CD4-positive, alpha-beta T cell treated with Interleukin-15 for 1 hour (primary cell): Measurements from ENCODE around the gene ADPRHL1.
"Not testable (repeated sequence)": the region's sequence is repeated elsewhere in the genome, so short reads cannot be mapped to it uniquely, and the experiment has no call there.

ENCODE experiments used
- DNase-seq: peaks from one replicate; pipeline ENCODE4 v3.0.0-alpha.2; 2020

The ADPRHL1 gene

GRCh38 chr13:113400621-113401451 lies 52.5 kb downstream of the ADPRHL1 start:
- no peak for DNase-seq

- DNase-seq = no peak
These were observed 53.5 kb downstream of the ADPRHL1 start for GRCh38 chr13:113399755-113400149.

- no peak for DNase-seq
These were observed 54.1 kb downstream of the ADPRHL1 start for GRCh38 chr13:113398963-113399754.

GRCh38 chr13:113397608-113398425 lies 55.5 kb downstream of the ADPRHL1 start:
- DNase-seq = no peak

GRCh38 chr13:113394339-113394640 lies 59.0 kb downstream of the ADPRHL1 start:
- DNase-seq = no peak

GRCh38 chr13:113393563-113394338 lies 59.5 kb downstream of the ADPRHL1 start:
- peak; percentile 79 for DNase-seq

- no peak for DNase-seq
These were observed 60.1 kb downstream of the ADPRHL1 start for GRCh38 chr13:113393226-113393562.

- DNase-seq = no peak
These were observed 62.3 kb downstream of the ADPRHL1 start for GRCh38 chr13:113390874-113391497.

GRCh38 chr13:113389586-113389985 lies 63.7 kb downstream of the ADPRHL1 start:
- DNase-seq = not testable (repeated sequence)

GRCh38 chr13:113387396-113387795 lies 65.9 kb downstream of the ADPRHL1 start:
- DNase-seq = no peak

- DNase-seq = no peak
These were observed 70.2 kb downstream of the ADPRHL1 start for GRCh38 chr13:113383089-113383488.

- DNase-seq = not testable (repeated sequence)
These were observed 70.7 kb downstream of the ADPRHL1 start for GRCh38 chr13:113382542-113382941.

- DNase-seq = no peak
These were observed 74.5 kb downstream of the ADPRHL1 start for GRCh38 chr13:113378825-113379224.

- no peak for DNase-seq
These were observed 78.6 kb downstream of the ADPRHL1 start for GRCh38 chr13:113374511-113375175.

- DNase-seq = no peak
These were observed 79.3 kb downstream of the ADPRHL1 start for GRCh38 chr13:113373811-113374485.

- DNase-seq = not testable (repeated sequence)
These were observed 81.6 kb downstream of the ADPRHL1 start for GRCh38 chr13:113371701-113372100.

GRCh38 chr13:113371061-113371460 lies 82.2 kb downstream of the ADPRHL1 start:
- no peak for DNase-seq

GRCh38 chr13:113369881-113370280 lies 83.4 kb downstream of the ADPRHL1 start:
- no peak for DNase-seq

GRCh38 chr13:113369189-113369588 lies 84.1 kb downstream of the ADPRHL1 start:
- no peak for DNase-seq

GRCh38 chr13:113368353-113368752 lies 84.9 kb downstream of the ADPRHL1 start:
- DNase-seq = not testable (repeated sequence)

GRCh38 chr13:113367771-113368170 lies 85.5 kb downstream of the ADPRHL1 start:
- no peak for DNase-seq
